WI38 (cell line): ENCODE data around the gene EMC8.

Source experiments
- H3K4me3 ChIP-seq: 2 replicates; pipeline ENCODE4 v1.5.1; 2011; ENCODE audit warnings: low read depth, mild to moderate bottlenecking, control low read depth, low read length
- CTCF ChIP-seq: IDR thresholded peaks from 2 replicates; pipeline ENCODE4 v1.5.1; 2012; ENCODE audit warnings: low read depth, mild to moderate bottlenecking, control low read depth, low read length

The EMC8 gene

GRCh38 chr16:85794696-85795095, 4.6 kb downstream of the EMC8 start:
- TF ChIP-seq CTCF = no peak
- H3K4me3 ChIP-seq = no peak overlapping the region

GRCh38 chr16:85793662-85794298, 5.6 kb downstream of the EMC8 start:
- TF ChIP-seq CTCF = no peak
- no peak overlapping the region for H3K4me3 ChIP-seq

GRCh38 chr16:85789773-85790172, 9.6 kb downstream of the EMC8 start:
- H3K4me3 ChIP-seq = no peak overlapping the region
- no peak for TF ChIP-seq CTCF

GRCh38 chr16:85788819-85789218, 10.5 kb downstream of the EMC8 start:
- no peak overlapping the region for H3K4me3 ChIP-seq
- no peak for TF ChIP-seq CTCF

GRCh38 chr16:85785927-85786326, 13.4 kb downstream of the EMC8 start:
- no peak overlapping the region for H3K4me3 ChIP-seq
- no peak for TF ChIP-seq CTCF

- TF ChIP-seq CTCF = no peak
- H3K4me3 ChIP-seq = no peak overlapping the region
Measured at GRCh38 chr16:85784813-85785212, 14.5 kb downstream of the EMC8 start.

GRCh38 chr16:85783441-85783840, 15.9 kb downstream of the EMC8 start:
- no peak overlapping the region for H3K4me3 ChIP-seq

More at GRCh38 chr16:85783441-85783840, 15.9 kb downstream of the EMC8 start:
- TF ChIP-seq CTCF = no peak
